Lower leg skin (tissue), 3 donors: ENCODE measurements around the gene TRIP10.

Source experiments
- POLR2A ChIP-seq, 2 donors: fragments of 450-650 bp; IDR thresholded peaks; one replicate each; pipeline ENCODE4 v1.6.1; 2016 to 2017; ENCODE audit warnings: antibody characterized with exemption in 2 of 2, mild to moderate bottlenecking in 1 of 2, moderate library complexity in 1 of 2
- TF ChIP-seq, protein P1 (sequence below), 3 donors: fragments of 450-650 bp; IDR thresholded peaks; one replicate each; pipeline ENCODE4 v1.5.1; 2016; ENCODE audit warnings: antibody characterized with exemption in 3 of 3, mild to moderate bottlenecking in 3 of 3, moderate library complexity in 2 of 3

DNA sequence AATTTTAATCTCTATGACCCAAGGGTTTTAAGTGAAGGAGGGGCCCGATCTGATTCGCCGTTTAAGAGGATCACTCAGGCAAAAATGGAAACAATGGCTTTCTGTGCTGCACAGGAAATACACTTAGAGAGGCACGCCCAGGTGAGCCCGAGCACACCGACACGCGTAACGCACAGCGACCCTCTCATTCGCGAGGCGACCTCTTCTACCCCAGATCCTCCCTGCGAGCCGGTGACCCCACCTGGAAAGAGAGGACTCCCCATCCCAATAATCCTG is 27.5 kb downstream of the TRIP10 start:
- no peak for TF ChIP-seq POLR2A (IDR thresholded peaks at IDR 0.05)
- TF ChIP-seq, protein P1, sequence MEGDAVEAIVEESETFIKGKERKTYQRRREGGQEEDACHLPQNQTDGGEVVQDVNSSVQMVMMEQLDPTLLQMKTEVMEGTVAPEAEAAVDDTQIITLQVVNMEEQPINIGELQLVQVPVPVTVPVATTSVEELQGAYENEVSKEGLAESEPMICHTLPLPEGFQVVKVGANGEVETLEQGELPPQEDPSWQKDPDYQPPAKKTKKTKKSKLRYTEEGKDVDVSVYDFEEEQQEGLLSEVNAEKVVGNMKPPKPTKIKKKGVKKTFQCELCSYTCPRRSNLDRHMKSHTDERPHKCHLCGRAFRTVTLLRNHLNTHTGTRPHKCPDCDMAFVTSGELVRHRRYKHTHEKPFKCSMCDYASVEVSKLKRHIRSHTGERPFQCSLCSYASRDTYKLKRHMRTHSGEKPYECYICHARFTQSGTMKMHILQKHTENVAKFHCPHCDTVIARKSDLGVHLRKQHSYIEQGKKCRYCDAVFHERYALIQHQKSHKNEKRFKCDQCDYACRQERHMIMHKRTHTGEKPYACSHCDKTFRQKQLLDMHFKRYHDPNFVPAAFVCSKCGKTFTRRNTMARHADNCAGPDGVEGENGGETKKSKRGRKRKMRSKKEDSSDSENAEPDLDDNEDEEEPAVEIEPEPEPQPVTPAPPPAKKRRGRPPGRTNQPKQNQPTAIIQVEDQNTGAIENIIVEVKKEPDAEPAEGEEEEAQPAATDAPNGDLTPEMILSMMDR (IDR thresholded peaks at IDR 0.05), result no peak
